HG03442 (cell line): ENCODE measurements around the gene ITGAE.
A peak's percentile ranks its signal among the peaks of the same experiment; 100 is the strongest.
"Not testable (repeated sequence)": the region's sequence is repeated elsewhere in the genome, so short reads cannot be mapped to it uniquely, and the experiment has no call there.

ENCODE experiments used
- ATAC-seq: cut with Tn5 transposase; IDR thresholded peaks from one replicate; pipeline ENCODE4 v1.9.1; 2021; ENCODE audit warnings: mild to moderate bottlenecking, moderate library complexity; ENCODE audit not compliant: unreplicated experiment

ITGAE gene

DNA sequence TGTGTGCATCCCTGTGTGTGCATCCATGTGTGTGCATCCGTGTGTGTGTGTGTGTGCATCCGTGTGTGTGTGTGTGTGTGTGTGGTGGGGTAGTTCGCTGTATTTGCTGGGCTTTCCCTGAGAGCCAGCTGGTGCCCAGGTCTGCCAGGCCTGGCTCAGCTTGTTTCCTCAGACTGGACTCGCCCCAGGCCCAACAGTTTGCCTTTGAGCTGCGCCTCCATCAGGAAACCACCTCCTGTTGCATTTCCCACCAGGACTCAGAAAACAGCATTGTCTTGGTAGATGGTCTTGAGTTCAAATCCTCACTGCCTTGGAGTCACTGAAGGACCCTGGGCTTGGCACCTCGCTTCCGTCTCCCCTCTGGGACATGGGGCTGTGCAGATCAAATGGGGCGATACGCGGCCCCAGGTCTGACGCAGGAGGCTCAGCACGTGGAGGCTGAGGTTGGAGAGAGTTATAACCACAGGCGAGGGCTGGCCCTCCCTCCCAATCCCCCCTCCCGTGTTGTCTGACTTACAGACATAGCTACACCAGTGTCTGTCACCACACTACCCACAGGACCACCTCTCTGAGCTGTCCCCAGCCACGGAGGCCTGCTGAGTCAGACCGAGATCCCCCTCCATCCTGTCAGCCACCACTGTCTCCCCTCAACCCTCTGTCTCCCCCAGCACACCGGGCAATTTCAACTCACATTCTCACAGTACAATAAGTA, 4.7 kb downstream of the ITGAE start:
- ATAC-seq = peak; percentile 77

DNA sequence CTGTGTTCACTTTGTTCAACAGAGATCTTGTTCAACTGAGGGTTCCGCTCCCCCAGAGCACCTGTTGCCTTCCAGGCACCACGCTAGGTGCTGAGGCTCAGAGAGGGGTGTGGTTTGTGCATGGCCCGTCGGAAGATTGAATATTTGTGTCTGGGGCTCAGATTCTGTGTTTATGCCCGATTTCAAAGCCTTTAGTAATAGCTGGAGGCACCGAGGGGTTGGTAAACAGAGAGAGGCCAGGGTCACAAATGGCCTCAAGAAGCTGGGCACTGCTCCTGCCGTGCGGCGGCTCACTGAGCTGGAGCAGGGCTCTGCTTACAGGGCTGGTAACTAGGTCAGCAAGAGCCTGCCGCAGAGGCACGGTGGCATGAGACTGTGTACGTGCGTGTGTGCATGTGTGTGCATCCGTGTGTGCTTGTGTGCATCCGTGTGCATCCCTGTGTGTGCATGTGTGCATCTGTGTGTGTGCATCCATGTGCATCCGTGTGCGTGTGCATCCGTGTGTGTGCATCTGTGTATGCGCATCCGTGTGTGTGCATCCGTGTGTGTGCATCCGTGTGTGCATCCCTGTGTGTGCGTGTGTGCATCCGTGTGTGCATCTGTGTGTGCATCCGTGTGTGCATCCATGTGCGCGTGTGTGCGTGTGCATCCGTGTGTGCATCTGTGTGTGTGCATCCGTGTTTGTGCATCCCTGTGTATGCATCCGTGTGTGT, 5.4 kb downstream of the ITGAE start:
- ATAC-seq = no peak

DNA sequence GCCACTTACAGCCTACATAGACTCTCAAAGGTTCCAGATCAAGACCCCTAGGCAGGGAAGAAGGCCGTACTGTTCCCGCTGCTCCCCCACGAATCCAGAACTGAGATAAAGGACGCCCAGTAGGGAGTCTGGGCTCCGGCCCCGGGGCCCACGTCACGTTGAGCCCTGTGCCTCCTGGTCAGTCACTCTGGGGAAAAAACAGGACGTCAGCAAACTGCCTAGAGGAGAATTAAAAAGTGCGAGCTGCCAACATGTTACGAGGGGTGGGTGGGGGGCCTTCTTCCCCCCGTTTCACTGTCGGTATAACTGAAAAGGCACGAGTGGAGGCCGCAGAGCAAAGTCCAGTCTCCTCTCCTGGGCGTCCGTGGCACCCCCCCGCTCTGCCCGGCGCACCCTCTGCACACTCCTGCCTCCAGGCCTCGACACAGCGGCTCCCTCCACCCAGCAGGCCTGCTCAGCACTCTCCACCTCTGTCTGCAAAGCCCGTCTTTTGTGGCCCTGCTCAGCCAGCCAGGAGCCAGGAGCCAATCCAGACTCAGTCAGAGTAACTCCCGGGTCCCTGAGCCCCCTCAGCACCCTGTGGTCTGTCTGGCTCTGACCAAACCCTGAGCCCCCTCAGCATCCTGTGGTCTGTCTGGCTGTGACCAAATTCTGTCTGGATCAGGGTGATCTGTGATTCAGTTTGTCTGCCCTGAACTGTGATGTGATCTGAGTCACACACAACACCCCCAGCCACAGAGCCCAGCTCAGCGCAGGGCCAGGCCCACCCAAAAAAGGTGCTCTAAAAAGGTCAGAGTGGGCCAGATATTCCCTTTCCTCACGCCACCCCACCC, 6.2 kb downstream of the ITGAE start:
- ATAC-seq = no peak

DNA sequence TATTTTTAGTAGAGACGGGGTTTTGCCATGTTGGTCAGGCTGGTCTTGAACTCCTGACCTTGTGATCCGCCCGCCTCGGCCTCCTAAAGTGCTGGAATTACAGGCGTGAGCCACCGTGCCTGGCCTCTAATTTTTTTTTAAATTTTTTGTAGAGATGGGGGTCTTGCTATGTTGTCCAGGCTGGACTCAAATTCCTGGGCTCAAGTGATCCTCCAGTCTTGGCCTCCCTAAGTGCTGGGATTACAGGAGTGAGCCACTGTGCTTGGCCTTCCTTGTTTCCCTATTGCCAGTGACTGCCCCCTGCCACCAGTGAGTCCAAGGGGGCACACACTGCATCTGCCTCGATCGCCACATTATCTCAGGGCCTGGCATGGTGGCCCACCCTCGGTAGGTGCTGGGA, 6.8 kb downstream of the ITGAE start:
- not testable (repeated sequence) for ATAC-seq

DNA sequence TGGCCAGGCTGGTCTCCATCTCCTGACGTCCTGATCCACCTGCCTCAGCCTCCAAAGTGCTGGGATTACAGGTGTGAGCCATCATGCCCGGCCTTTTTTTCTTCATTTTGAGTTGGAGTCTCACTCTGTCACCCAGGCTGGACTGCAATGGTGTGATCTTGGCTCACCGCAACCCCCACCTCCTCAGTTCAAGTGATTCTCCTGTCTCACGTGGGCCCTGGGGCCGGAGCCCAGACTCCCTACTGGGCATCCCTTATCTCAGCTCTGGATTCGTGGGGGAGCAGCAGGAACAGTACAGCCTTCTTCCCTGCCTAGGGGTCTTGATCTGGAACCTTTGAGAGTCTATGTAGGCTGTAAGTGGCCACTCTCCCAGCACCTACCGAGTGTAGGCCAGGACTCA, 7.7 kb downstream of the ITGAE start:
- ATAC-seq = not testable (repeated sequence)

DNA sequence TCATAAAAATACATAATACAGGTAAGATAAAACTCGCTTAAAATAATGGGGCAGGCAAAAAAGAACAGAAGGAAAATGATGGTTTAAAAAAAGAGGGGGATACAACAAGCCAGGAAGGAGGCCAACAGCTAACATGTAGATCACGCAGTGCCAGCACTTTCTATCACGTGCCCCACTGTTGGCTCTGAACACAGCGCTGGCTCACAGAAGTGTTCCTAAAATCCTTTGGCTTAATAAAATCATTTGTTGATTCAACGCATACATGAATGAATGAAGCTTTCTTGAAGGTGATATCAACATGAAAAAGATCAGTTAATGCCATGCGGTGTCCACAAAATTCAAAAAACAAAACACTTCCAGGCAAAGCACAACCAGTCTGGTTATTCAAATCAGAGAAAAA, 8.5 kb downstream of the ITGAE start:
- ATAC-seq = no peak

DNA sequence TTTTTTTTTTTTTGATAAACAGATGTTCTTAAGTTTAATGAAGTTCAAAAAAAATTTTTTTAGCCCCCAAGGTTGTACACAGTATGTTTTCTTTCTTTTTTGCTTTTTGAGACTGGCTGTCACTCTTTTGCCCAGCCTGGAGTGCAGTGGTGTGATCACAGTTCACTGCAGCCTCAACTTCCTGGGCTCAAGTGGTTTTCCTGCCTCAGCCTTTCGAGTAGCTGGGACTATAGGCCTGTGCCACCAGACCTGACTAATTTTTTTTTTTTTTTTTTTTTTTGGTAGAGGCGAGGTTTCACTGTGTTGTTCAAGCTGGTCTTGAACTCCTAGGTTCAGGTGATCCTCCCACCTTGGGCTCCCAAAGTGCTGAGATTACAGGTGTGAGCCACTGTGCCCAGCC, 12.8 kb downstream of the ITGAE start:
- no peak for ATAC-seq

DNA sequence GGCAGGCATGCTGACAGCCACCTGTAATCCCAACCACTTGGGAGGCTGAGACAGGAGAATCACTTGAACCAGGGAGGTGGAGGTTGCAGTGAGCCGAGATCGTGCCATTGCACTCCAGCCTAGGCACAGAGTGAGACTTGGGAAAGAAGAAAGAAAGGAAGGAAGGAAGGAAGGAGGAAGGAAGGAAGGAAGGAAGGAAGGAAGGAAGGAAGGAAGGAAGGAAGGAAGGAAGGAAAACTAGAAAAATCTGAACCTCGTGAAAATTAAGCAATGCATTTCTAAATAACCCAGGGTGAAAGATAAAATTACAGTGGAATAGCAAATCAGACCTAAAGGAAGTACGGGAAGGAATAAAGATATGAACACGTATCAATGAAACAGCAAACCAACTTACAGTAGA, 15.7 kb downstream of the ITGAE start:
- ATAC-seq = not testable (repeated sequence)

DNA sequence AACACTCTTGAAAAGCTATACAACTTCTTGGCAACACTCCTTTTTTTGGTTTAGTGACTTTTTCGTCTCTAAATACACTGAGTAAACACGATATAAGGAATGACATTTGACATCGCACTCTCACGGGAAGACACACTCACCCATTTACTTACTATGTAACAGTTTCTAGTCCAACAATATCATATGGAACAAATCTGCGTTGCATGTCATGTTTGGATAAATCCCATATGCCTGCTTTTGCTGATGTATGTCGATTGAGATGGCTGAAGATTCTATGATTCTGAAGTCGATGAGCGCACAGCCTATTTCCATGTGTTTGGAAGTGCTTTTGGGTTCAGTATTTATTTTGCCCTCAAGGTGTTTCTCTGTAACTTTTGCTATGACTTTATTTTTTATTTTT, 18.2 kb downstream of the ITGAE start:
- ATAC-seq = no peak

DNA sequence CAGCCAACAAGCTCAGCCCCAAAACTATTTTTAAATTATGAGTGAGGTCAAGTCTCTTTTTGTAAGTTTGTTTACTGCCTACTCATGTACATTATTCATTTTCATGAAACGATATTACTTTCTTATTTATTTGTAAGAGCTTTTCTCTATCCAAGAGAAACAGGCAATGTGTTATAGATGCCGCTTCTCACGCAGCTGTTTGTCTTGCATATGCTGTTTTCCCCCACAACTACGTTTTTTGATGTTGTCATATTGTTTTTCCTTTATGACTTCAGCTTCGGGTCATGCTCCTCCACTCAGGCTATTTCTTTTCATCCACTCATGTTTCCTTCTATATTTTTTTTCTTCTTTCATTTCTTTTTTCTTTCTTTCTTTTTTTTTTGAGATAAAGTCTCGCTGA, 20.0 kb downstream of the ITGAE start:
- no peak for ATAC-seq

DNA sequence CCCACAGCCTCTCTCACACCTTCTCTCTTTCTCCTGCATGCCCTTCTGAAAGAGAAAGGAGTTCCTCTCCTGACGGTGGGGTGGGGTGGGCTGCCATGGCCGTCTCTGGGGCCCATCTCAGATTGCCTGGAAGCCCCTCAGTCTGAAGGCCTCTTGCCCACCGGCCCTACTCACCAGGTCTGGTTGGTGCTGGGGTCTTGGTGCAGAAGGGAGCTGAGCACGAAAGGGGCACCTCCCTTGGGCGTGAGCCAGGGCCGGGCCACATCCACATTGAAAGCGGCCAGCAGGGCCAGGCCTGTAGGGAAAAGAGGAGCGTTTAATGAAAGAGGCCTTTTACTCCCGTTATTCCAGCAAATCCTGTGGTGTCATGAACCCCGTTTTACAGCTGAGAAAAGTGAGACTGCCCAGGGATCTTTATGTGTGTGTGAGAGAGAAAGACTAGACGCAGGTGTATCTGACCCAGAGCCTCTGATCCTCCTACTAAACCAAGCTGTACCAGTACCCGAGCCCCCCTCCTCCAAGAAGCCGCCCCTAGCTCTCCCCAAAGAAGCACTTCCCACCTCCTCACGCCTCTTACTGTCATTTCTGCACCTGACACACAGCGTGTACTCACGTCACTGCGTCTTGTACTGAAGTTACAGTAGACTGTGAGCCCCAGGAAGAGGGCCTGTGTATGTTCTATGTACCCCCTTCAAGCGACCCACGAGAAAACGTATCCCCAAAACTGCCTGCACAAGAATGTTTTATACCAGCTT, 23.4 kb downstream of the ITGAE start:
- ATAC-seq = no peak

DNA sequence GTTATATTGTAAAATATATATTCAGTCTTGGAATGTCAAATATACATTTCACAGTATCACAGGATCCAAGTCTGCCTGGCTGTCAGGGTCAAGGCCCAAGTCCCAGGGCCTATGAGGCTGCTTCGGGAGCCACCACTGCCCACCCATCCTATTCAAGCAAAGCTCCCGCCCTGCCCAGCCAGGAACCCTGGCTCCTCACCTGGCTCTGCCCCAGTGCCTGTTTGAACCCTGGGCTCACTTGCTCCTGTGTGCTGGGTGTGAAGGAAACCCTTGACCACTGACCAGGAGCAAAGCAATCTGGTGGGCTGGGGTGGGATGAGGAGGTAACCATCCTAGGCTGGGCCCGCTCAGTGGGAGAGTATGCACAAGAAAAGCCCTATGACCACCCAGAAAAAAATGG, 27.0 kb downstream of the ITGAE start:
- ATAC-seq = no peak

DNA sequence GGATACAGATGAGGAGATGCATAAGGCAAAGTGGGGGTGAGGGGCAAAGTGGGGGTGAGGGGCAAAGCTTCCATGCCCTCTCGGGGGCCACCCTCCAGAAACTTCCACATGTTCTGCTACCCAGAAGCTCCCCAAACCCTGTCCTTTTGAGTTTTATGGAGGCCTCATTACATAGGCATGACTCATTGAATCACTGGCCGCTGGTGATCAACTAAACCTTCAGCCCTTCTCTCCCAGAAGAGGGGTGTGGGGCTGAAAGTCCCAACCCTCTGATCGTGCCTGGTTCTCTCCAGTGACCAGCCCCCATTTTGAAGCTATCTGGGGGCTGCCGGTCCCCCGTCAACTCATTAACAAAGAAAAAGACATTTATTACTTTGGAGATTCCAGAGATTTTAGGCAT, 27.5 kb downstream of the ITGAE start:
- no peak for ATAC-seq

DNA sequence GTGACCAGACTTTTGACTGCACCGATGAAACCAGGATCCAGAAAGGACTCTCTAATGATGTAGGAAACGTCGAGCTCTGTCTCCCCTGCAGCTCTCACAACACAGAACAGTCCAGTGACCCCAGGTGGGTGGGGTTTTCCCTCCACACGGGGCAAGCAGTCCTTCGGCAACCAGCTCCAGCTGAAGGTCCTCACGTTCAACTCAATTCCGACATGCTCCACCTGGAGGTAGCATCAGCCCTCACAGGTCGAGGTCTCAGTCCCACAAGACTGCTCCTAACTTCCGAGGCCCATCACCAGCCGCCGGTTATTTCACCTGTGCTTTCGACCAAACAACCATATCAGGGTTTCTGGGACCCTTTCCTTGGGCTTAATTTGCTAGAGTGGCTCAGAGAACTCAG, 28.2 kb downstream of the ITGAE start:
- no peak for ATAC-seq

DNA sequence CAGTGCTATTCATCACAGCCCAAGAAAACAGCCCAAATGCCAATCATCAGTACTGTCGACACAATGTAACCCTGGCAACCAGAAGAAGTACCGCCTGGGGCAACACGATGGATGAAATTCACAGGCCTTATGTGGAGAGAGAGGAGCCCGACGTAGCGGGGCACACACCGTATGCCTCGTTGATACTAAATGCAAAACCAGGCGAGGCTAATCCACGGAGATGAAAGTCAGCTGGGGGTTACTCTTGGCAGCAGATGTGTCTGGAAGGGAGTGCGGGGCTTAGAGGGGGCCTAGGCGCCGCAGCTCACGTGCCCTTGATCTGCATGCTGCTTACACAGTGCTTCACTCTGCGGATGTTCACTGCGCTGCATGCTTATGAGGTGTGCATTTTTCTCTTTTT, 29.8 kb downstream of the ITGAE start:
- ATAC-seq = no peak

DNA sequence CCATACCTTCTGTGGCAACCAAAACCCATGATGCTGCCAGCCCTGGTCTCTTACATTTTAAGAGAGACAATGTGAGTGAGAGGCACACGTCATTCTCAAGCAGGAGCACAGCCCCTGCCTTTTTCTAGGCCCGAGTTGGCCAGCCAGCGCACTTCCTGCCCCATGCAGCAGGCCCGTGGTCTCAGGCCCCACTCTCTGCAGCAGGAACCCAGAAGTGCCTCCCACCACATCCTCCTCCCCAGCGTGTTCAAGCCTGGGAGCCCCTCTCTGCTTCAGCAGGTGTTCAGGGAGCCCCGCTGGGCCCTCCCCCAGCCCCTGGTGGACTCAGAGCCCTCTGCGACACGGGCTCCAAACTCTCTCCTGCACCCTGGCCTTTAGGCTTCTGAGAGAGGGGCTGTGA, 30.5 kb downstream of the ITGAE start:
- no peak for ATAC-seq

DNA sequence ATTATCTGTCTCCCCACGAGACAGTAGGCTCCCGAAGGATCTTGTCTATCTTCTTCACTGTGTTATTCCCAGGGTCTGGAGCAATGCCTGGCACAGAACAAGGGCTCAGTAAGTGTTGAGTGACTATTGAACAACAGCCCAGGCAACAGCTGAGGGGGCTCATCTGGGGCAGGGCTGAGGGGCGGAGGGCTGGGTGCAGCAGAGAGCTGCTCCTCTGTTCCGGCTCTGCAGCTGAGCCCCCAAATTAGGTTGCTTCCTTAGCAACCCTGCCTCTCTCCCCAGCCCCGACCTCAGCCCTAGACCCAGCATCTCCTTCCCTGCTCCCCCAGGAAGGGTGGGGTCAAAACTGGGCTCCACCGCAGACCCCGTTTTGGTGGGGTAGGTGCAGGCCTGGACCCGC, 32.2 kb downstream of the ITGAE start:
- no peak for ATAC-seq

DNA sequence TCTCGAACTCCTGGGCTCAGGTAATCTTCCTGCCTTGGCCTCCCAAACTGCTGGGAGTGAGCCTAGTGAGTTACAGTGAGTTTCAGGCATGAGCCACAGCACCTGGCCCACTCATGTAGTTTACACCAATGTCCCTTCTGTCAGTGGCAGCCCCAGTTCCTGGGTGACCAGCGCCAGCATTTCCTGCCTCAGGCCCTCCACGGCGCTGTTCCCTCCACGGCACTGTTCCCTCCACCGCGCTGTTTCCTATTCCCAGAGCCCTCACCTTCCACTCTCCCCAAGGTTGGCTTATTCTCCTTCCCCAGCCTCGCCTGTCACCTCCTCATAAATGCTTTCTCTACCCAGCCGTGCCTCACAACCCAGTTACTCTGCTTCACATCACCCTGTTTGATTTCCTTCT, 32.6 kb downstream of the ITGAE start:
- no peak for ATAC-seq

DNA sequence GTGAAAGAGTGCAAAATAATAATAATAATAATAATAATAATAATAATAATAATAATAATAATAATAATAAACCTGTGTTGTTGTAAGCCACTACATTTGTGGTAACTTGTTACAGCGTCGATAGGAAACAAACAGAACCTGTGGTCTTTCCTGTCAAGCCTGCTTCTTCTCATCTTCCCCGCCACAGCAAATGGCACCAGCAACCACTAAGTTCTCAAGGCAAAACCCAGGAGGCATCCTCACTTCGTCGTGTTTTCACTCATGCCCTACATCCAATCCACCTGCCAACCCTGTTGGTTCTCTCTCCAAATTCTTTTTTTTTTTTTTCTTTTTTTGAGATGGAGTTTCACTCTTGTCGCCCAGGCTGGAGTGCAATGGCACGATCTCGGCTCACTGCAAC, 34.2 kb downstream of the ITGAE start:
- ATAC-seq = no peak

DNA sequence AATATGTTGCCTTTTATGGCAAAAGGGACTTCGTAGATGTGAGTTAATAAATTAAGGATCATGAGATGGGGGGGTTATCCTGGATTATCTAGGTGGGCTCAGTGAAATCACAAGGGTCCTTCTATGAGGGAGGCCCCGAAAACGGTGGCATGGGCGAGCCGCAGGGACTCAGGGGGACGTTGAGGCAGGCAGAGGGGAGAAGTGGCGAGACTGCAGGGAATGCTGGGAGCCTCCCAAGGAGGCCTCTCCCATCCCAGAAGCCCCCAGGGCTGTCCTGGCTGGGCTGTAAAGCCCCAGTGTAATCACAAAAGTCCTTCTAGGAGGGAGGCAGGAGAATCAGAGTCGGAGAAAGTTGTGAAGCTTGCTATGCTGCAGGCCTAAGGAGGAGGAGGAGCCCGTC, 35.0 kb downstream of the ITGAE start:
- ATAC-seq = no peak

DNA sequence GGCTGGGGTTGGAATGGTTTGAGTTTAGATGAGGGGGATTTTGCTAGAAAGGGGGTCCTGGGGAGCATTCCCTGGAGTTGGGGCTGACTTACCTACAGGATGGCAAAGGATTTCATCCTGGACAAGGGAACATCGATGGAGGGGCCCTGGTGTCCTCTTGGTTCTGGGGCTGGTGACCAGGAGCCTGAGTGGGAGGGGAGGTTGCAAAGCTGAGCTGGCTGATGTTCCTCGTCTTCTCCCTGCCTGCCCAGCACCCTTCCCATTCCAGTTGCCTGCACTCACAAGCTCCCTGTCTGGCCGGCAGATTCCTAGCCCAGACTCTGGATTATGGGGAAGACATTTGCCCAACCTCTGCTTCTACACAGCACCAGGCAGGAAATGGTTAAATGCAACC, 37.2 kb downstream of the ITGAE start:
- ATAC-seq = no peak
